HG02870 (cell line): ENCODE measurements around the gene UNC5A.

Experiments used
- ATAC-seq: cut with Tn5 transposase; IDR thresholded peaks from one replicate; pipeline ENCODE4 v1.9.1; 2021; ENCODE audit warnings: mild to moderate bottlenecking, moderate library complexity; ENCODE audit not compliant: unreplicated experiment

Gene UNC5A

GRCh38 chr5:176819476-176819875 lies 9.1 kb downstream of the UNC5A start:
- no peak for ATAC-seq

- ATAC-seq, result no peak
These were observed 10.6 kb downstream of the UNC5A start for GRCh38 chr5:176820937-176821336.

DNA sequence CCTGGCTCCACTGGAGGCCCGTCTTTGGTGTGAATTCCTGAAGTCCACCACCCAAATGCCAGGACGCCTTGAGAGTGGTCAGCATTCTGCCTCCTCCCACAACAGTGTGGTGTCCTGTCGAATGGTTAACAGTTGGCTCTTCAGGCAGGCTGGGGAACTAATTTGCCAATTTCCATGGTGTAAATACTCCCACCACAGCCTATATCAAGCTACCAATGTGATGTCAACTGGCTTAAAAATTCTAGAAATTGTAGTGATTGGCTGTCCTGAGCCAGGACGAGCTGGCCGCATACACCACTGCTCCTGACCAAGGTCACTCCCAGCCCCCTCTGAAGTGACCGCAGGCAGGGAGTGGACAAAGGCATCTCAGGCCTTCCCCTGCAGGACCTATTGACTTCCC lies 11.1 kb downstream of the UNC5A start:
- ATAC-seq, result no peak

GRCh38 chr5:176822041-176822792 lies 11.9 kb downstream of the UNC5A start:
- ATAC-seq, result no peak

GRCh38 chr5:176822793-176823481 lies 12.6 kb downstream of the UNC5A start:
- no peak for ATAC-seq

- no peak for ATAC-seq
These were observed 13.6 kb downstream of the UNC5A start for GRCh38 chr5:176823869-176824412.

- no peak for ATAC-seq
These were observed 14.2 kb downstream of the UNC5A start for GRCh38 chr5:176824604-176825003.

- no peak for ATAC-seq
These were observed 14.9 kb downstream of the UNC5A start for GRCh38 chr5:176825234-176825633.

DNA sequence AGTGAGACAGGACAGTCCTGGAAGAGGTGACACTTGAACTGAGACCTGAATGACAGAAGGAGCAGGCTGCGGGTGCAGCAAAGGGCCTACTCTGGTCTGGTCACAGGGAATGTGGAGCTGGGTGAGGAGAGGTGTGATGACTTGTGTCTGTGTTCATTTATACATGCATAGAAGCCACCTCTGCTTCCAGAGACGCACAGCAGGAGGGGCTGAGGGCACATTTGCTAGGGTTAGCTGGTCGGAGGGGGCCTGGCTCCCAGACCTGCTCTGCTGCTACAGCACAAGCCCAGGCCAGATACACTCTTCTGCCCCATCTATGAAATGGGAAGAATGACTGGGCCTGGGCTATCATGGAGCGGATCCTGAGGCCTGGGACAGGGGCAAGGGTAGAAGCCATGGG lies 15.6 kb downstream of the UNC5A start:
- ATAC-seq, result no peak

DNA sequence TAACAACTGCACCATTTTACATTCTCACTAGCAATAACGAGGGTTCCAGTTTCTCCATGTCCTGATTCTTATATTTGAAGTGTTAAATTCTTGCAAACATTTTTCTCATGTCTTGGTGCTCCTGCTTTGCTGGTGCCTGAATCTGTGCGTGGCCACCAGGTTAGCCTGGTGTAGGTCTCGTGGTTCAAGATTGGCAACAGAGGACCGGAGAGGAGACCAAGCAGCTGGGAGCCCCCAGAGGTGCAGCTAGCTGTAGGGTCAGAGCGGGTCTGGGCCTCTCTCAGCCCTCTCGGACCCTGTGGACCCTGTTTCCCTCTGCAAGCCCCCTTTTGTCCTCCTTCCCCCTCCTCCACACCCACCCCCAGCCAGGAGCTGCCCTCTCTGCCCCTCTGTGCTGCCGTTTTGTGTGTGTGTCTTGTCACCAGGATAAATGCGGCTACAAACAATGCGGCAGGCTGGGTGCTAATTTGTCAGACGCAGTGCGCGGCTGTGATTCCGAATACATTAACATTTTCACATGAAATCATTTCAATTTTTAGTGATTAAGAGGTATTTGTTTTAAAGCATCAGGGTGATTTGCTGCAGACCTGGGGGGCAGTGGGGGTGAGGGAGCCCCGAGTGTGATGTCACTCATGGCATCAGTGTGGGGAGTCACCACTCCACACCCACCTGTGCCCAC lies 17.5 kb downstream of the UNC5A start:
- ATAC-seq, result no peak

DNA sequence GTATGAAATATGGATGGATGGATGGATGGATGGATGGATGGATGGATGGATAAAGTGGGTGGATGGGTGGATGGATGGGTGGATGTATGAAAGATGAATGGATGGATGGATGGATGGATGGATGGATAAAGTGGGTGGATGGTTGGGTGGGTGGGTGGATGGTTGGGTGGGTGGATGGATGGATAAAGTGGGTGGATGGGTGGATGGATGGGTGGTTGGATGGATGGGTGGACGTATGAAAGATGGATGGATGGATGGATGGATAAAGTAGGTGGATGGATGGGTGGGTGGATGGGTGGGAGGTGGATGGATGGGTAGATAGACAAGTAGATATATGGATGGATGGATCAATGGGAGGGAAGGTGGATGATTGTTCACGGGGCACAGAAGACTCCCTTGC lies 19.0 kb downstream of the UNC5A start:
- no peak for ATAC-seq

GRCh38 chr5:176830422-176830994 lies 20.1 kb downstream of the UNC5A start:
- no peak for ATAC-seq

DNA sequence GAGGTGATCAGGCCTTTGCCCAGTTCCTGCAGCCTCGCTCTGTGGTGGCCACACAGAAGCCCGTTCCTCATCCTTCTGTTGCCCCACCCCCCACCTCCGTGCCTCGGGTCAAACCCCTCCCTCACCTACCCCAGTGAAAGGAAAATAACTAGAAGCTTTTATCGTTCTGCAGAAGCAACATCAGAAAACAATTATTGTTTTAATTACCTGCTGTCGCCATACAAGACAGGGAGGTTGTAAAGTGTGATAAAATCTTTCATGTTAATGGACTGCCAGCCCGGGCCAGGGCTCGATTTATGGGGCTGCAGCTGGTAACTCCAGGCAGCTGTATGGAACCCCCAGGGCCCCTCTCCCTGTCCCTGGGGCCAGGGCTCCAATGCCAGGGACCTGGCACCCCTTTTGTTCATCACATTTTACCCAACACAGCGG lies 20.6 kb downstream of the UNC5A start:
- ATAC-seq, result no peak

DNA sequence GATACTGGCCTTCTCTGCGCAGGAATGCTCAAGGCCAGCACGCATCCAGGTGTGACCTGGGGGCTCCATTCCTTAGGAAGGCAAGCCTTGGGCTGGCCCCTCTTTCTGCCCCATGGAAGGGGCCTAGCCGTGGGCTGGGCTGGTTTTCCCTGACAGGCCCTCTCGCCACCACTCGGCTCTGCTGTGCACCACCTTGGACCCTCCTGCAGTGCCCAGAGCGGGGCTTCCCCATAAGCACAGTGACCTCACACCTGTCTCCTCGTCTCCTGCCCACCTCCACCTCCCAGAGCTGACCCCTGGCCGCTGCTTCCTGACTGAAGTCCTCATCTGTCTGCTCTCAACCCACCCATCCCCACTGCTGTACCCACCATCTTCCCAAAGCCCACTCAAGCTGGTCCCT lies 21.1 kb downstream of the UNC5A start:
- no peak for ATAC-seq

DNA sequence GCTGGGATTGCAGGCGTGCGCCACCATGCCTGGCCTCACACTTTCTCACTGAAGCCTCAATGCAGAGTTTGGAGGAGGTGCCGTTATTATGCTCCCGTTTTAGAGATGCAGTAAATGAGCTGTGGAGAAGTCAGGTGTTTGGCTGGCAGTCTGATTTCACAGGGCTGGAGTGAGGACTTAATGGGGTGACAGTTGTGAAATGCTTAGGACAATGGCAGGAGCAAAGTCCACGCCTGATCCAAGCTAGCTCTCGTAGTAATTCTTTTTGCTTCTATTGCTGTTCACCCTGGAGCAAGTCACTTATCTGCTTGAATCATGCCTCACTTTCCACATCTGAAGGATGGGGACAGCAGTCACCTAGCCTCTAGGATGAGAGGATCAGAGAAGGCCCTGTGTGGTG lies 21.8 kb downstream of the UNC5A start:
- no peak for ATAC-seq

GRCh38 chr5:176833286-176833685 lies 22.9 kb downstream of the UNC5A start:
- ATAC-seq, result no peak

GRCh38 chr5:176835918-176836317 lies 25.6 kb downstream of the UNC5A start:
- ATAC-seq, result no peak

GRCh38 chr5:176836811-176837706 lies 26.7 kb downstream of the UNC5A start:
- ATAC-seq, result no peak

GRCh38 chr5:176837707-176838115 lies 27.4 kb downstream of the UNC5A start:
- no peak for ATAC-seq

GRCh38 chr5:176843673-176844072 lies 33.3 kb downstream of the UNC5A start:
- no peak for ATAC-seq
